Keratinocyte (primary cell): ENCODE results near the gene AXIN2. TPM values are rescaled to one million over a fixed set of nuclear protein-coding genes. Genes with fewer than 3 reads are reported as not detected.

Experiments used
- DNase-seq: peaks from one replicate; pipeline ENCODE4 v3.0.0-alpha.2; 2011; ENCODE audit warnings: low read depth, missing footprints, low spot score
- FAIRE-seq: peaks from 2 replicates; lab custom pipeline; 2011; peaks lifted over from hg19 to GRCh38; lab: Jason Lieb, UNC
- H2AFZ ChIP-seq: 2 replicates; pipeline ENCODE4 v1.6.0; 2012; ENCODE audit warnings: low read length, control low read depth, inconsistent platforms; ENCODE audit not compliant: control insufficient read depth
- H3K27ac ChIP-seq: 2 replicates; pipeline ENCODE4 v1.5.1; 2011; ENCODE audit warnings: low read length; ENCODE audit not compliant: control insufficient read depth, insufficient read depth
- H3K27me3 ChIP-seq: 3 replicates; pipeline ENCODE4 v1.6.0; 2011; ENCODE audit warnings: low read length; ENCODE audit not compliant: control insufficient read depth, insufficient read depth; ENCODE audit errors: extremely low read depth
- H3K36me3 ChIP-seq, 2 experiments: 2 replicates in 1 of 2; 3 replicates in 1 of 2; pipeline ENCODE4 v1.5.1; 2011; ENCODE audit warnings: low read length in 2 of 2, mild to moderate bottlenecking in 1 of 2; ENCODE audit not compliant: control insufficient read depth in 2 of 2, insufficient read depth in 2 of 2; ENCODE audit errors: extremely low read depth in 1 of 2
- H3K4me1 ChIP-seq: 3 replicates; pipeline ENCODE4 v1.5.1; 2011; ENCODE audit warnings: low read length; ENCODE audit not compliant: control insufficient read depth, insufficient read depth; ENCODE audit errors: extremely low read depth
- H3K4me2 ChIP-seq: 3 replicates; pipeline ENCODE4 v1.6.0; 2011; ENCODE audit warnings: low read depth, low read length; ENCODE audit not compliant: control insufficient read depth, insufficient read depth; ENCODE audit errors: extremely low read depth
- H3K4me3 ChIP-seq, 3 experiments: fragments of 200-600 bp in 1 of 3; sonication (generic) in 1 of 3; 2 replicates in 2 of 3; 3 replicates in 1 of 3; pipeline ENCODE4 v1.5.1; 2011 to 2016; ENCODE audit warnings: low read length in 3 of 3, mild to moderate bottlenecking in 3 of 3, control low read depth in 2 of 3, inconsistent platforms in 1 of 3, low read depth in 1 of 3, mixed read lengths in 1 of 3, mixed run types in 1 of 3, moderate library complexity in 1 of 3; ENCODE audit not compliant: control insufficient read depth in 2 of 3, insufficient read depth in 2 of 3; ENCODE audit errors: extremely low read depth in 1 of 3
- H3K79me2 ChIP-seq: 2 replicates; pipeline ENCODE4 v1.6.0; 2012; ENCODE audit warnings: low read length; ENCODE audit not compliant: control insufficient read depth, insufficient read depth
- H3K9ac ChIP-seq: 3 replicates; pipeline ENCODE4 v1.6.0; 2011; ENCODE audit warnings: low read length; ENCODE audit not compliant: control insufficient read depth, insufficient read depth; ENCODE audit errors: extremely low read depth
- H3K9me1 ChIP-seq: 3 replicates; pipeline ENCODE4 v1.6.0; 2011; ENCODE audit warnings: low read length; ENCODE audit not compliant: control insufficient read depth, insufficient read depth; ENCODE audit errors: extremely low read depth
- H3K9me3 ChIP-seq: 2 replicates; pipeline ENCODE4 v1.5.1; 2012; ENCODE audit warnings: low read depth, low read length; ENCODE audit not compliant: control insufficient read depth
- H4K20me1 ChIP-seq: 3 replicates; pipeline ENCODE4 v1.6.0; 2011; ENCODE audit warnings: low read length; ENCODE audit not compliant: control insufficient read depth, insufficient read depth; ENCODE audit errors: extremely low read depth
- CTCF ChIP-seq, 3 experiments: IDR thresholded peaks in 1 of 3; conservative IDR thresholded peaks in 1 of 3; optimal IDR thresholded peaks in 1 of 3; 2 replicates in 2 of 3; 3 replicates in 1 of 3; pipeline versions ENCODE3 to v1.5.1; 2011; ENCODE audit warnings: low read length in 3 of 3, mild to moderate bottlenecking in 3 of 3, moderate library complexity in 2 of 3, control low read depth in 1 of 3, inconsistent platforms in 1 of 3; ENCODE audit not compliant: insufficient read depth in 2 of 3; ENCODE audit errors: extremely low read depth in 1 of 3
- EZH2 ChIP-seq: IDR thresholded peaks from one replicate; pipeline ENCODE4 v1.6.1; 2012; ENCODE audit warnings: inconsistent platforms, mild to moderate bottlenecking, low read length, moderate library complexity
- dilution Hi-C: fragments of 300-500 bp; cut with MboI; formaldehyde crosslinking; loops from one replicate; pipeline ENCODE4 v1.7.0; 2020; ENCODE audit warnings: low sequenced_read_pairs; ENCODE audit not compliant: extremely low pct_ligation_motif_present
- polyA plus RNA-seq, 5 experiments: library from polyadenylated mRNA; depleted of rRNA in 3 of 5; stranded (reverse) in 3 of 5; stranded (forward) in 1 of 5; unstranded in 1 of 5; fragments of >200 nt; gene quantifications; 1 replicate in 1 of 5; 2 replicates in 3 of 5; 3 replicates in 1 of 5; pipeline versions ENCODE4 v1.2.1 to v1.2.3, GENCODE V29; 2011 to 2012; ENCODE audit warnings: missing spikeins in 2 of 5, low read depth in 1 of 5, low replicate concordance in 1 of 5

Gene AXIN2
- polyA plus RNA-seq, 1 donor (not counting 4 experiments of a cell fraction or from before 2014, with no cell fraction given), result 0.14 TPM

GRCh38 chr17:65558311-65558682, 3.2 kb downstream of the AXIN2 start:
- Histone ChIP-seq H3K4me1 (peaks cover 3% of the 10 kb centered on the region), H3K9me1 (no peaks in the 10 kb centered on the region), H3K79me2 (no peaks in the 10 kb centered on the region), H2AFZ (no peak overlapping the region), H3K4me3 (no peak overlapping the region), H3K27me3 (peaks cover 31% of the 10 kb centered on the region), H3K4me2 (no peak overlapping the region), H3K9me3 (no peaks in the 10 kb centered on the region), H4K20me1 (no peaks in the 10 kb centered on the region), H3K36me3 (no peaks in the 10 kb centered on the region), H3K9ac (no peak overlapping the region), H3K27ac (no peak overlapping the region)
- dilution Hi-C loops, result no loop called here
- FAIRE-seq, result no peak
- TF ChIP-seq EZH2 (no peak), CTCF (optimal IDR thresholded peaks at IDR 0.05 in 1 of 3, IDR thresholded peaks at IDR 0.05 in 1 of 3, conservative IDR thresholded peaks at IDR 0.05 in 1 of 3; ENCODE audit: extremely low read depth in 1 of 3, insufficient read depth in 2 of 3, low read length in 3 of 3) (no peak)
- DNase-seq, result no peak

GRCh38 chr17:65557349-65558310, 3.8 kb downstream of the AXIN2 start:
- DNase-seq (no peak), FAIRE-seq (no peak)
- Histone ChIP-seq H3K4me2 (no peak overlapping the region), H3K79me2 (no peaks in the 10 kb centered on the region), H3K9me1 (no peaks in the 10 kb centered on the region), H3K9ac (no peak overlapping the region), H3K4me3 (no peak overlapping the region), H3K27me3 (peaks cover 31% of the 10 kb centered on the region), H3K36me3 (no peaks in the 10 kb centered on the region), H3K4me1 (peaks cover 3% of the 10 kb centered on the region), H2AFZ (no peak overlapping the region), H3K9me3 (no peaks in the 10 kb centered on the region), H4K20me1 (no peaks in the 10 kb centered on the region), H3K27ac (no peak overlapping the region)
- TF ChIP-seq CTCF (optimal IDR thresholded peaks at IDR 0.05 in 1 of 3, IDR thresholded peaks at IDR 0.05 in 1 of 3, conservative IDR thresholded peaks at IDR 0.05 in 1 of 3; ENCODE audit: extremely low read depth in 1 of 3, insufficient read depth in 2 of 3, low read length in 3 of 3) (no peak), EZH2 (no peak)
- dilution Hi-C loops, result no loop called here
